Activated CD4-positive, alpha-beta T cell treated with anti-CD3 and anti-CD28 coated beads for 1 hour (primary cell): ENCODE data around the gene ZNF91.
"Not testable (repeated sequence)": the region's sequence is repeated elsewhere in the genome, so short reads cannot be mapped to it uniquely, and the experiment has no call there.

ENCODE experiments used
- DNase-seq: peaks from one replicate; pipeline ENCODE4 v3.0.0-alpha.2; 2020

The ZNF91 gene

GRCh38 chr19:23395041-23395721 is at the start of gene ZNF91:
TSS of gene ZNF91 (minus strand) at chr19:23395471. CDS start at chr19:23395354, 117 bp downstream.
- DNase-seq, result peak; percentile 83

GRCh38 chr19:23440791-23441190 is 45.5 kb upstream of the ZNF91 start:
- no peak for DNase-seq

GRCh38 chr19:23440207-23440606 is 44.9 kb upstream of the ZNF91 start:
- DNase-seq, result no peak

GRCh38 chr19:23439623-23440022 is 44.4 kb upstream of the ZNF91 start:
- no peak for DNase-seq

GRCh38 chr19:23437901-23438300 is 42.6 kb upstream of the ZNF91 start:
- DNase-seq, result no peak

GRCh38 chr19:23436944-23437343 is 41.7 kb upstream of the ZNF91 start:
- no peak for DNase-seq

- no peak for DNase-seq
Measured at GRCh38 chr19:23436318-23436717, 41.0 kb upstream of the ZNF91 start.

GRCh38 chr19:23420824-23421223 is 25.6 kb upstream of the ZNF91 start:
- DNase-seq, result no peak

GRCh38 chr19:23419261-23419660 is 24.0 kb upstream of the ZNF91 start:
- not testable (repeated sequence) for DNase-seq

GRCh38 chr19:23415561-23416191 is 20.4 kb upstream of the ZNF91 start:
- DNase-seq, result no peak

GRCh38 chr19:23415034-23415433 is 19.8 kb upstream of the ZNF91 start:
- no peak for DNase-seq

GRCh38 chr19:23410155-23410554 is 14.9 kb upstream of the ZNF91 start:
- no peak for DNase-seq

GRCh38 chr19:23409392-23410048 is 14.2 kb upstream of the ZNF91 start:
- no peak for DNase-seq

- DNase-seq, result no peak
Measured at GRCh38 chr19:23407616-23408133, 12.4 kb upstream of the ZNF91 start.

- no peak for DNase-seq
Measured at GRCh38 chr19:23406721-23407120, 11.4 kb upstream of the ZNF91 start.

GRCh38 chr19:23406091-23406490 is 10.8 kb upstream of the ZNF91 start:
- DNase-seq, result no peak

GRCh38 chr19:23404676-23405075 is 9.4 kb upstream of the ZNF91 start:
- no peak for DNase-seq

- no peak for DNase-seq
Measured at GRCh38 chr19:23403581-23404324, 8.5 kb upstream of the ZNF91 start.

GRCh38 chr19:23403052-23403451 is 7.8 kb upstream of the ZNF91 start:
- DNase-seq, result no peak

GRCh38 chr19:23402388-23402787 is 7.1 kb upstream of the ZNF91 start:
- no peak for DNase-seq

GRCh38 chr19:23401086-23401610 is 5.9 kb upstream of the ZNF91 start:
- DNase-seq, result no peak

GRCh38 chr19:23399443-23399842 is 4.2 kb upstream of the ZNF91 start:
- DNase-seq, result no peak

- not testable (repeated sequence) for DNase-seq
Measured at GRCh38 chr19:23395722-23396117, 449 bp upstream of the ZNF91 start.
